Inferior parietal cortex (tissue), 1 donor: ENCODE data around the gene KCNJ15.

Experiments
- DNase-seq: peaks from one replicate; pipeline ENCODE4 v3.0.0-alpha.2; 2016; ENCODE audit errors: extremely low spot score

KCNJ15 gene

DNA sequence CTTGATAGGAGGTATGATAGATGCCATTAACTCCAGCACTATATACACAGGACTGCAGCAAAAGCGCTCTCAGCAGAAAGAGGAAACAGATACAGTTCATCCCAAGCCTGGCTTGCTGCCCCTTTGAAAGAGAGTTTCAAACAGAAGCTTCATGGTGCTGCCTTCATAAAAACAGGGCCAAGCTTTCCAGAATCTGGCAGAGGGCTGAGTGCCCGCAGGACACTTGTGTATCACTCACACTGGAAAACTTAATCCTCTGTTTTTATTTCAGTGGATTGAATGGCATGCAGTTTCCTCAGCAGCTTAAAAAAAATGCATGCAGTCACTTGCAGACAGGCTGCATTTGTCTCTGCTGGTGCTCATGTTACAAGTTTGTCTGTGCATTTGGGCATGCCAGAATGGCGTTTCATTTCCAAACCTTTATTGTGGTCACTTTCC, 40.4 kb downstream of the KCNJ15 start:
- DNase-seq: no peak

- no peak for DNase-seq
Observed at GRCh38 chr21:38297871-38298270, 41.1 kb downstream of the KCNJ15 start.

GRCh38 chr21:38298832-38299231, 42.0 kb downstream of the KCNJ15 start:
- no peak for DNase-seq

- no peak for DNase-seq
Observed at GRCh38 chr21:38299671-38300070, 42.9 kb downstream of the KCNJ15 start.

DNA sequence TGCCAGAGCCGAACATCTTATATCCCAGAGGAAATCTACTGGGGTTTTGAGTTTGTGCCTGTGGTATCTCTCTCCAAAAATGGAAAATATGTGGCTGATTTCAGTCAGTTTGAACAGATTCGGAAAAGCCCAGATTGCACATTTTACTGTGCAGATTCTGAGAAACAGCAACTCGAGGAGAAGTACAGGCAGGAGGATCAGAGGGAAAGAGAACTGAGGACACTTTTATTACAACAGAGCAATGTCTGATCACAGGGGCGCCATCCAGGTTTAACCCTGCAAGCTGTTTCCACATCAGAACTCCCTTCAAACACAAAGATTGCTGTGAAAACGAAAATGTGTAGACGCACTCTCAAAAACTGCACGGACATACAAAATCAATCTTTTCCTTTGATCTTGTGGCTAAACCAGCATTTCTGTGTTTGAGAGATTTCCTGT, 43.4 kb downstream of the KCNJ15 start:
- no peak for DNase-seq

DNA sequence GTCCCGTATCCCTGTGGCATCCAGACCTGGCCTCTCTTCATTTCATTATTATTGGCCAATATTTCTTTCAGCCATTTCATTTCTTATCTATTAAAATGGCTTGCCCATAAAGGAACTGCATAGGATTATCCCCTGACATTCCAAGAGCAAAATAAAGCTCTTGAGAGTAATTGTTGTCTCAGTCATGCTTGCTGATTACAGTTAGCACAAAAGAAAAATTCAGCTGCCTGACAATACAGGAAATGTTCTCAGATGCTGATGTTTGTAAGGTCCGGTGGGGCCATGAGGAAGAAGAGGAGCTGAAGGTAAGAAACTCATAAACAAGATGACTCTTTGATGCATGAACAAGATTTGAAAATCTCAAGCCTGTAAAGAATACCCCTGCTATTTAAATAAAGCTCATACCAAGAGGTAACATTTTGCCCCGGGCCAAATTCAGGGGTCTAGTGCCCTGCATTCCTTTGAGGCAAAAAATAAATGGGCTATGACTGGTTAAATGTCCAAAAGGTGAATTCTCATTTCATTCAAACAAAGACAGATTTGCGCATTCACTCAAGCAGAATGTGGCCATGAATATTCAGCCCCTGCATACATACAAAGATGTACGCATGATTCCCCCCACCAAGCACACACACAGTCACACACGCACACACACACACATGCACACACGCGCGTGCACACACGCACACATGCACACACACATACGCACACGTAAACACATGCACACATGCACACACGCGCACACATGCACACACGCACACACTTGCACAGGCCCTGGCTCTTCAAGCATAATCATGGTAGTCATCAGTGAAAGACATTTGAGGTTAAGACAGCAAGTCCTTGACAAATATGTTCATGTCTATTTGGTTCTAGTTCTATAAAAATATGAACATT, 44.8 kb downstream of the KCNJ15 start:
- DNase-seq: no peak

DNA sequence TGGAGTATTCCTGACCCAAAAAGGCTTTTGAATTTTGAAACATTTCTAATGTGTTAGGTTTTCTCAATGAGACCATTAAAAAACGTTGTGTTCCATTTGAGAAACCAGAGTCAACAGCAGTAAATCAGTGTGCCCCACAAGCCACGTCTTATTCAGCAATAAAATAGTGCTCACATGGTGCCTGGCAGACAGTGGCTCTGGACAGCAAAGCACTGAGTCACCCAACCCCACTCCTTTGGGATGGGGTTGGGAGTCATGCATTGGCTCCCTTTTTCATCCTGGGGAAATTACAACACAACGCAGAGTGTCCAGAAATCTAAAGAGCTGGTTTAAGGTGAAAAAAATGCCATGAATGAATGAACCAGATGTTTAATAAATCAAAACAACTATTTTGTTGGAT, 46.5 kb downstream of the KCNJ15 start:
- no peak for DNase-seq

- DNase-seq: no peak
Observed at GRCh38 chr21:38306433-38307141, 49.8 kb downstream of the KCNJ15 start.

DNA sequence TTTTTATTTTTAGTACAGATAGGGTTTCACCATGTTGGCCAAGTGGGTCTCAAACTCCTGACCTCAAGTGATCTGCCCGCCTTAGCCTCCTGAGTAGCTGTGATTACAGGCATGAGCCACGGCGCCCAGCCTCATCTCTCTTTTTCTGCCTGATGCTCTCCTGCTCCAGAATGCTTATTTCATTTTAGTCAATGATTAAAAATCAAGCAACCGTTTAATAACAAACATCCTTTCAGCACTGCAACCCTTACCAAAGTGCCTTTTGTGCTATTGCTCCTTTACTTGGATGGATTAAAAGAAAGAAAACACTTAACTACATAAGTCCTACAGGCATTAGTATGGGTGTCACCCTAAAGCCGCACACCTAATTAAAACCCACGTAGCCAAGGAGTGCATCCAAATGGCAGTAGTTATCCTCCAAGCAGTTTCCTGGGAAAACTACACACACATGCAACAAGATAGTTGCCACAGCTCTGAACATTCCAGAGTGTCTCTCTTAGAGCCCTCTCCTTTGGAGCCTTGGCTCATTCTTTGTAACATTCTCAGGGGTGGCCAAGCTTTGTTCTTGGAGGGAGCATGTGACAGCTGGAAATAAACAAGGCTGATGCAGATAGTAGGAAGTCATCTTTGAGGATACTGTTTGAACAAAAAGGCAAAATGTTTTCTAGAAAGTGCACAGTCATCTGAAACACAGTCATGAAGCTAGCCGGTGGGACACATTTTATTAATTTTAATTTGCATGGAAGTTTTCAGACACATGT, 51.2 kb downstream of the KCNJ15 start:
- DNase-seq: no peak

GRCh38 chr21:38308532-38309119, 51.8 kb downstream of the KCNJ15 start:
- no peak for DNase-seq

GRCh38 chr21:38310646-38311485, 54.1 kb downstream of the KCNJ15 start:
- no peak for DNase-seq

GRCh38 chr21:38311765-38312164, 55.0 kb downstream of the KCNJ15 start:
- no peak for DNase-seq

- no peak for DNase-seq
Observed at GRCh38 chr21:38312822-38313221, 56.0 kb downstream of the KCNJ15 start.

GRCh38 chr21:38314558-38314957, 57.8 kb downstream of the KCNJ15 start:
- DNase-seq: no peak

DNA sequence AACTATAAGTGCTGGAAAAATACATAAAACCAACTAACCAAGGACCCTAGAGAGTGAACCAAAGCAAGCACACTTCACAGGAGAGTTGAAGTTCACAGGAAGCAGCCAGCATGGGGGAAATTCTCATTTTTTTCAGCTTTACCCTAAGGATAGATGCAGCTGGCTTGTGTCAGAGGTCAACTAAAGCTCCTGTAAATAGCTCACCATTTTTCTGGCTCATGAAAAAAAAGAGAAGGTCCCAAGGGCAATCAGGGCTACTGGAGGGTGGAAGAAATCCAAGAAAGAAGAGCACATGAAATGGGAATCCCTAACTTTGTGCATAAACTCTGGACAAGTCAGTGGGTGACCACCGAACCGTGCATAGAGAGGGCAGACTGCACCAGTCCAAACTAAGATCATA, 58.3 kb downstream of the KCNJ15 start:
- no peak for DNase-seq

- DNase-seq: no peak
Observed at GRCh38 chr21:38319781-38320180, 63.0 kb downstream of the KCNJ15 start.

DNA sequence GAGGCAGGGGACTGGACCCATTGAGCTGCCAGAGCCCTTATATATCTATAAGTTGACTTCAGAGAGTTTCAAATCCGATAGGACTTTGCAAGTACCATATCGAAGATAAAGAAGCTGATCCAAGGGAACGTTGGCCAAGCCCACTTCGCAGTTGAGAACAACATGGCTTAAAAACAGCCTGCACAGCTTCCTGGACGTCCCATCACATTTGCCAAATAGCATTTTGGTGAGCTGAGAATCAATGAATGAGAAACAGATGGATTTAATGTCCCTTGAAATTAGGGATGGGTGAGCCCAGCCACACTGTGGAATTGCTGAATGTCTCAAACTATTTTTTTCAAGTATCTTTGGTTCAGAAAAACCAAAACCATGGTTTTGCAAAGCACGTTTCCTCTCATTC, 64.8 kb downstream of the KCNJ15 start:
- DNase-seq: no peak

DNA sequence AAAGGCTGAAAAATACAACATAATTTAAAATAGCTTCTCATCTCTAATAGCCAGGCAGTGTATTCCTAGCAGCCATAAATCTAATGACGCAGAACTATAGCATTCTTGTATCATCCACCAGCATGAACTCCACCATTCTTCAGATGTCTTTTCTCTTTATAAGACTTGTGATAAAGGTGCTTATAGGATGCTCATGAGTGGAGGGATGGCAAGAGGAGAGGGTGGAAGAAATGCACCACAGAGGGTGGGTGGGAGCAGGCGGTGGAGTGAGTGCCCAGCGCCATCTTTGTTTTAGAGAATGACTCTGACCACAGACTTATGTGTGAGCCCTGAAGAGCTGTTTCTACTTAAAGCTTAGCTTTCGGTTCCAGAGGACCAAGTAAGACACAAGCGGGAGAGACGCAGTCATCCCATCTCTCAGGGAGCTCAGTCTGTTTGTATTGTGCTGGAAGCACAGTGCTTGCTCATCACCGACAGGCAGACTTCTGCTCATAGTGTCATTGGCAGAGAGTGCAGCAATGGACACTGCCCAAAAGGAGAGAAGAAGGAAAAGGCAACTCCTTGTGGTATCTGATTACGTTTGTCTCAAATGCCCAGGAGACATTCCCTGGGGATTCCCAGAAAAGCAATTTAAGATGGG, 65.6 kb downstream of the KCNJ15 start:
- DNase-seq: no peak

GRCh38 chr21:38323721-38324531, 67.1 kb downstream of the KCNJ15 start:
- DNase-seq: no peak

GRCh38 chr21:38325216-38325615, 68.4 kb downstream of the KCNJ15 start:
- DNase-seq: no peak
